HG02943 (cell line): Measurements from ENCODE around the gene SIDT2.
"Not testable (repeated sequence)": the region's sequence is repeated elsewhere in the genome, so short reads cannot be mapped to it uniquely, and the experiment has no call there.

Experiments used
- ATAC-seq: cut with Tn5 transposase; IDR thresholded peaks from one replicate; pipeline ENCODE4 v1.9.1; 2021; ENCODE audit warnings: mild to moderate bottlenecking, low read depth, moderate library complexity; ENCODE audit not compliant: unreplicated experiment

The SIDT2 gene

DNA sequence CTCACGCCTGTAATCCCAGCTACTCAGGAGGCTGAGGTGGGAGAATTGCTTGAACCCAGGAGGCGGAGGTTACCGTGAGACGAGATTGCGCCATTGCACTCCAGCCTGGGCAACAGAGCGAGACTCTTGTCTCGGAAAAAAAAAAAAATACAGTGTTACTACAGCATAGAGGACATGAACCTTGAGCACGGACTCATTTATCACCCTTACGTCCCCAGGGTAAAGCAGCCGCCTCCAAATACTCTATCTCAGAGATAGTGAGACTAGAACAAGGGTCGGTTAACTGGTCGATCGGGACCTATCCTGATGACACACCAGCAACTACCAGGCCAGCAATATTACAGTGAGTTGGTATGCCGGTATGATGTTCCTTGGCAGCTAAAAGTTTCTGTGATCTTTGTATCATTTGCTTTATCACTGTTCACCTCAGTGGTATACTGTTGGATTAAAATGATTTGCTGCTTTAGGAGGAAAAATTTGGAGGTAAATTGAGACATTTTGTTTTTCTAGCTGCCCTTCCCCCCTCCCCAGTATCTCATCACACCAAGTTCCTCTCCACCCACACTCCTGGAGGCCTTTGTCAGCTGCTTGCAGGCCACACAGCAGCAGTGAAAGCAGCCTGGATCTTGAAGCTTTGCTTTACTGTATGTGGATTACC, 7.0 kb upstream of the SIDT2 start:
- ATAC-seq: no peak

DNA sequence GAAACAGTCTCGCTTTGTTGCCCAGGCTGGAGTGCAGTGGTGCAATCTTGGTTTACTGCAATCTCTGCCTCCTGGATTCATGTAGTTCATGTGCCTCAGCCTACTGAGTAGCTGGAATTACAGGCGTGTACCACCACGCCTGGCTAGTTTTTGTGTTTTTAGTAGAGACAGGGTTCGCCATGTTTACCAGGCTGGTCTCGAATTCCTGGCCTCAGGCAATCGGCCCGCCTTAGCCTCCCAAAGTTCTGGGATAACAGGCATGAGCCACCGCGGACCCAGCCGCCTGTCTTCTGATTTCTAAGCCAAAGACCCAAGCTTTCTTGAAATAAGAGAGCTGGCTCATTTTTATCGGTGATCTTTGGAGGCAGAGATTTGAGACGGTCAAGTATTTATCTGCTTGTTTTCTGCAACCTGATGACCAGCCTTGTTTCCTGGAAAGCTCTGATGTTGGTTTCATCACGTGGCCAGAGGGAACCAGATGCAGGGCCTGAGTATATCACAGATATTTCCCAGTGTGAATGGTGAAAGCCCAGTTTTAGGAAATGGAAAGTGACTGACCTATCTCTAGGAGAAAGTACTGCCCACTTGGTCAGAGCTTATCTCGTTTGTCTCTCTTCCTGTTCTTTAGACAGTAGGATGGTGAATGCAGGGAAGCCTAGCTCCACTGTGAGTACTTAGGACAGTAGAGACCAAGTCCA, 5.7 kb upstream of the SIDT2 start:
- ATAC-seq: no peak

DNA sequence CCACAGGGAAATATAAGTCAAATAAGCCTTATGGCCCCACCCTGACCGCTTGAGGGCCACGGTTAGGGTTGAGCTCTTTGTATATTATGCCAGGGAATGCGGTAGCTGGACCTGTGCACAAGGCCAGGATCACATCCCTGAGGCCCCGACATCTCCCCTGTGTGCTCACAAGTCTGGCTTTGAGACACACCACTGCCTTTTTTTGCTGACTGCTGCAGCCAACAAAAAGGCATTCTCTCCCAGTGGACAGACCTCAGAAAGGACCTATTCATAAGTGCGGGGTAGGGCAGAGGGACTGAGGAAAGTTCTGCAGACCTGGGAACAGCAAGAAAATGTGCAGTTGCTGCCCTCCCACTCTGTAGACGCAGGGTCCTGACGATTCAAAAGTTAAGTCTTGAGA, 3.4 kb upstream of the SIDT2 start:
- ATAC-seq: no peak

DNA sequence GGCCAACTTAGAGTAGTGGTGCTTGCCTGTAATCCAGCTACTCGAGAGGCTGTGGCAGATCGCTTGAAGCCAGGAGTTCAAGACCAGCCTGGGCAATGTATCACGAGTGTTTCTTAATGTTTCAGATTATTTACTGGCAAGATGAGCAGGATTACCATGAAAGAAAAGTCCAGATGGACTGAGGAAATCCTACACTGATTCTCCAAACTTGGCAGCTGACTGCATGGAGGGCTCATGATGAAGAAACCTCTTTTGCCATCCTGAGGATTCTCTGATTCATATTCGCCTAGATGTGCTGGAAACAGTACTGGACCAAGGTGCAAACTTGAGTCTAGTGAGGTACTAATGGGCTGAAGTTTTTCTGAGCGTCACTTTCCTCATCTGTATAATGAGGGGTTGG, 2.8 kb upstream of the SIDT2 start:
- no peak for ATAC-seq

DNA sequence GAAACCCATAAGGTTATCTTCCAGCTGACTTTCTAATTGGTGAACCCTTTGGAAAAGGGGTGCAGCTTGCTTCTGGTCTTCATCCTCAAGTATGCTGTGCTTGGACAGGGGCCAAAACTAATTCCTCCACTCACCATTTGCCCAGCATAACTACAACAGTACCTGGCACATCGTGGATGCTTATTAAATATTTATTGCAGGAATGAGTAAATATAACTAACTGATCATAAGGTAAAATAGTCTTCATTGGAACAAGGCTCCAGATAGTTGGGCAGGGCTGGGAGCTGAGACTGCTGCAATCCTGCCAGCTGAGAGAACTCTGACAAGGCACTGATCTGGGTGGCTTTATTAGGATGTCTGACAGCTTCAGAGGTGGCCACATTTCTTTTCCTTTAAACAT, 2.4 kb upstream of the SIDT2 start:
- no peak for ATAC-seq

DNA sequence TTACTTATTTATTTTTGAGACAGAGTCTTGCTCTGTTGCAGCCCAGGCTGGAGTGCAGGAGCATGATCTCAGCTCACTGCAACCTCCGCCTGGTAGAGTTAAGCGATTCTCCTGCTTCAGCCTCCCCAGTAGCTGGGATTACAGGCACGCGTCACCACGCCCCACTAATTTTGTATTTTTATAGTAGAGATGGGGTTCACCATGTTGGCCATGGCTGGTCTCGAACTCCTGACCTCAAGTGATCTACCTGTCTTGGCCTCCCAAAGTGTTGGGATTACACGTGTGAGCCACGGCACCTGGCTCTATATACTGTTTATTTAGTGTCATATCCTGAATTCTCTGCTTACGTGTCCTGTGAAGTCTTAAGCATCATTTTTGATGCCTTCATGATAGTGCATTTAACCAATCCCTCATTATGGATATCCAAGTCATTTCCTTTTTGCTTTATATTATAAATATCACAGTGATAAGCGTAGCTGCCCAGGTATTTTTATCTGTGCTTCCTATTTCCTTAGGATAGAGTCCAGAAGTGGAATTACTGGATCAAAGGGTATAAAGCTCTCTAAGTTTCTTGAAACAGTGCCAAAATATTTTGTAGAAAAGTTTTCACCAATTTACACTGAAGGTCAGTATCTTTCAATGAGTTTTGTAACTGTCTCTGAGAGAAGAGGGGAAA, 871 bp upstream of the SIDT2 start:
- no peak for ATAC-seq

DNA sequence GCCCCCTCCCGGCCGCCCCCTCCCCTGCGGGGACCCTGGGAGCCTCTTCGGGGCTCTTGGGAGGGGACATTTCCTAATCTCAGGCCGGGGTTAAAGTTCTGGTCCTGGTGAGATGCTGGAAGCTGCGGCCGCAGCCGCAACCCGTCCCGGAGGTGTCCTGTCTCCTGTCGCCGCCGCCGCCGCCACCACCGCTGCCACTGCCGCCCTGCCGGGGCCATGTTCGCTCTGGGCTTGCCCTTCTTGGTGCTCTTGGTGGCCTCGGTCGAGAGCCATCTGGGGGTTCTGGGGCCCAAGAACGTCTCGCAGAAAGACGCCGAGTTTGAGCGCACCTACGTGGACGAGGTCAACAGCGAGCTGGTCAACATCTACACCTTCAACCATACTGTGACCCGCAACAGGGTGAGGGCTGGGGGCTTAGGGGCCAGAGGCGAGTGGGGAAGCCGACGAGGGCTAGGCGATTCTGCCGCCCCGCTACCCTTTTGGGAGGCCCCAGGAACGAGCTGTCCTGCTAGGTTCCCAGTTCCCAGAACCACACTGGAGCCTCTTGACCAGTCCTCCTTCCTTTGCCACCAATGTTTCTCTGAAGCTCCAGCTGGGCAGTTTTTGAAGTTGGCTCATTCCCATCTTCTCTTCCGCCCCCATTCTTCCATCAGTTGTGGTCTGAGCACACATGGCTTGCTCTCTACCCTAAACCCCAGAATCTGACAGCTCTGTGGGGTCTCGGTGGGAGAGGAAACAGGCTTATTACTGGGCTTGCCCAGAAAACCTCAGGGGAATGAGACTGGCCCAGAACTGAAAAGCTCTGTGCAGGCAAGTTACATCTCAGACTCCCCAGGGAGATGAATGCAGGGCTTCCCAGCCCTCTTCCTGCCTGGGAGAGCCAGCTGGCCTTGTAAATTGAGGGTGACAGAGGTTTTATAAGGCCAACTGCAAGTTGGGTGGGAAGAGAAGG, 781 bp downstream of the SIDT2 start:
- peak; percentile 32 for ATAC-seq

DNA sequence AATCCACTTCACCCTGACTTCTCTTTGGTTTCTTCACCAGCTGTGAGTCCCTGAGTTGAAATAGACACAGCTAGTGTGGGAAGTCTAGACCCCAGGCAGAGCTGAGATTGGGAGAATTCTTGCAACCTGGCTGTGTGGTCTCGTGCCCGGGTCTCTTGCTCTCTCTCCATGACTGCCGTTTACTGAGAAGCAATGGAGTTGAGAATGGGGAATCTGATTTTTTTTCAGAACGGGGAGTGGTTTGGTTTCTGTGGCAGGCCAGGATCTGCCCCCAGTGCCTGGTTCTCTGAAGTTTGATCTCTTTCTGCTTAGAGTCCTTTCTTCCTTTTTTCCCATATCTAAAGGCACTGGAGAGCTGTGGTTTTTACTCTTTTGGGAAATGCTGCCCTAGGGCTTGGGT, 1.5 kb downstream of the SIDT2 start:
- no peak for ATAC-seq

DNA sequence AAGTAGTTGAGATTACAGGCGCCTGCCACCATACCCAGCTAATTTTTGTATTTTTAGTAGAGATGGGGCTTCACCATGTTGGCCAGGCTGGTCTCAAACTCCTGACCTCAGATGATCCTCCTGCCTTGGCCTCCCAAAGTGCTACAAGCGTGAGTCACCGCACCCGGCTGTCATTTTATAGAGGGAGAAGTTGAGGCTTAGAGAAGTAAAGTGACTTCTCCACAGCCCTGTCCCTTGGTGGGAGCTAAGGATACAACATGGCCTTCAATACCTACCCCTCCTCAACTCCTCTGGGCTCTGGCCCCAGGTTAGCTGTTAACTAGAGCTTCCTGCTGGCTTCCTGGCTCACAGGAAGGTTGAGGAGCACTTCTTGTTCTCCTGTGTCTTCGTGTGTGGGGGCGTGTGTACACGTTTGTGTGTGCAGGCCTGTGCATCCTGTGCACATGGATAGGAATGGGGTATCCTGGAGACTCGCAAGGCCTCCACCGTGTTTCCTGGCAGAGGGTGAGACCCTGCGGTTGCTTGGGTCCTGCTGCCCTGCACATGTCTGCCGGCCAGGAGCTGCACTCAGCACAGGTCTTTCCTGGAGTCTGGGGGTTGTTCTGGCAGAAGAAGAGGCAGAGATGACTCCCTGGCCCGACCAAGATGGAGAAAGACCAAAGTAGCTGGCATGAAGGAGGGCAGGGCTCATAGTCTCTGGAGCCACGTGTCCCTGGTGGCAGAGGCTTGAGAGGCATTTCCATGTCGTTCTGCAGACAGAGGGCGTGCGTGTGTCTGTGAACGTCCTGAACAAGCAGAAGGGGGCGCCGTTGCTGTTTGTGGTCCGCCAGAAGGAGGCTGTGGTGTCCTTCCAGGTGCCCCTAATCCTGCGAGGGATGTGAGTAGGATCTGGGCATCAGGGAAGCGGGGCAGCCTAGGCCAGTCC, 2.4 kb downstream of the SIDT2 start:
- ATAC-seq: no peak

DNA sequence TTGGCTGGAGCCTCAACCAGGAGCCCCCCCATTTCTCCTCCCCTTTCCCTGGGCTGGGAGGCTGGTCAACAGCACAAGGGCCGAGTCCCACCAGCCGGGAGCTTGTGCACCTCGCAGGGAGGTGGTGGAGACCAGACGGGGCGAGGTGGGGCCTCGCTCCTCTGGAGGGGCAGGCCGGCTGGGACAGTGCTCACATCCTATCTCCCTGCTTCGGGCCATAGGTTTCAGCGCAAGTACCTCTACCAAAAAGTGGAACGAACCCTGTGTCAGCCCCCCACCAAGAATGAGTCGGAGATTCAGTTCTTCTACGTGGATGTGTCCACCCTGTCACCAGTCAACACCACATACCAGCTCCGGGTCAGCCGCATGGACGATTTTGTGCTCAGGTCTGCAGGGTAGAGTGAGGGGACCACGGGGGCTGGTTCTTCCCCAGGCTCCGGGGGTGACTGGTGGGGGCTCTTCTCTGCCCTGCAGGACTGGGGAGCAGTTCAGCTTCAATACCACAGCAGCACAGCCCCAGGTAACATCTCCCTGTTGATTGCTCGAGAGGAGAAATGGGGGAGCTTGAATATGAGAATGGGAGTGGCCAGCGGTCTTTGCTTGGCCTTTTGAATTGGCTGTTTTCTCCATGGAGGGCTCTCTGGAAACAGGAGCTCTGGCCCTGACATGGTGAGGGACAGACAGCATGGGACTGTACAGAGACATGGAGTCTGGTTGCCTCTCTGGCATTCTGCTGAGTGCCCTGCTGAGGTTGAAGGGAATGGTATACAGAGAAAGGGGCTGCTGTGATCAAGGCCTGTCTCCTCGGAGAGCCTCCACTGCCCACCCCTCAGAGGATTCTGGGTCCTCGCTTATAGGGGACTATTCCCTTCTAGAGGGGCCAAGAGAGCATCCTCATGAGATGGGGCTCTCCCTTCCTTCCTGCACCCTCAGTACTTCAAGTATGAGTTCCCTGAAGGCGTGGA, 3.3 kb downstream of the SIDT2 start:
- no peak for ATAC-seq

DNA sequence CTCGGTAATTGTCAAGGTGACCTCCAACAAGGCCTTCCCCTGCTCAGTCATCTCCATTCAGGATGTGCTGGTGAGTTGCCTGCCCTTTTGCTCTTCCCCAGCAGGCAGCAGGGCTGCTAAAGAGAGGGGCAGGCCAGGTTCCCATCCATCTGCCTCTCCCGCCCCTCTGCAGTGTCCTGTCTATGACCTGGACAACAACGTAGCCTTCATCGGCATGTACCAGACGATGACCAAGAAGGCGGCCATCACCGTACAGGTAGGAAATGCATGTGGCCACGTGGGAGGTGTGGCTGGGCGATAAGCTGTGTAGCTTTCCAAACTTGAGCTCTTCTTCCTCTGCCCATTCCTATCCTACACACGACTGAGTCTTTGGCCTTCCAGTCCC, 4.0 kb downstream of the SIDT2 start:
- no peak for ATAC-seq

DNA sequence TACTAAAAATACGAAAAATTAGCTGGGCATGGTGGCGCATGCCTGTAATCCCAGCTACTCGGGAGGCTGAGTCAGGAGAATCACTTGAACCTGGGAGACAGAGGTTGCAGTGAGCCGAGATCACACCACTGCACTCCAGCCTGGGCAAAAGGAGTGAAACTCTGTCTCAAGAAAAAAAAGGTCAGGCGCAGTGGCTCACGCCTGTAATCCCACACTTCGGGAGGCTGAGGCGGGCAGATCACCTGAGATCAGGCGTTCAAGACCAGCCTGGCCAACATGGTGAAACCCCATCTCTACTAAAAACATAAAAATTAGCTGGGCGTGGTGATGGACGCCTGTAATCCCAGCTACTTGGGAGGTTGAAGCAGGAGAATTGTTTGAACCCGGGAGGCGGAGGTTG, 4.6 kb downstream of the SIDT2 start:
- ATAC-seq: not testable (repeated sequence)

DNA sequence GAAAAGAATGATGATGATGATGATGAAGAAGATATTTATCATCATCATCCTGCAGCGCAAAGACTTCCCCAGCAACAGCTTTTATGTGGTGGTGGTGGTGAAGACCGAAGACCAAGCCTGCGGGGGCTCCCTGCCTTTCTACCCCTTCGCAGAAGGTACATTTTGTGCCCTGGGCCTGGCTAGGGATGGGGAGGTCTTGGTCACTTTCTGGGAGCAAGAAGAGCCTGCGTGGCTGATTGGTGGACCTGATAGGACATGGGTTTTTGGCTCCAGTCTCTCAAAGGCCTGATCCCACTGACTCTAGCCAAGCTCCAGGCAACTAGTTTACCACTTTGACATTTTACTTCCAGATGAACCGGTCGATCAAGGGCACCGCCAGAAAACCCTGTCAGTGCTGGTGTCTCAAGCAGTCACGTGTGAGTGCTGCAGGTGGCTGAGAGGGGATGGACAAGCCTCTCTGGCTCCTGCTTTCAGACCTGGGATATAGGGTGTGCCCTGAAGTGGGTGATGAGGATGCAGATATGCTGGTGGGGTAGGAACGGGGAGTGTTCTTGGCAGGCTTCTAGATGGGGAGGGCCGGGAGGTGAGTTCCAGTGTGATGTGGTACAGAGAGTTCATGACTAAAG, 5.3 kb downstream of the SIDT2 start:
- ATAC-seq: no peak

DNA sequence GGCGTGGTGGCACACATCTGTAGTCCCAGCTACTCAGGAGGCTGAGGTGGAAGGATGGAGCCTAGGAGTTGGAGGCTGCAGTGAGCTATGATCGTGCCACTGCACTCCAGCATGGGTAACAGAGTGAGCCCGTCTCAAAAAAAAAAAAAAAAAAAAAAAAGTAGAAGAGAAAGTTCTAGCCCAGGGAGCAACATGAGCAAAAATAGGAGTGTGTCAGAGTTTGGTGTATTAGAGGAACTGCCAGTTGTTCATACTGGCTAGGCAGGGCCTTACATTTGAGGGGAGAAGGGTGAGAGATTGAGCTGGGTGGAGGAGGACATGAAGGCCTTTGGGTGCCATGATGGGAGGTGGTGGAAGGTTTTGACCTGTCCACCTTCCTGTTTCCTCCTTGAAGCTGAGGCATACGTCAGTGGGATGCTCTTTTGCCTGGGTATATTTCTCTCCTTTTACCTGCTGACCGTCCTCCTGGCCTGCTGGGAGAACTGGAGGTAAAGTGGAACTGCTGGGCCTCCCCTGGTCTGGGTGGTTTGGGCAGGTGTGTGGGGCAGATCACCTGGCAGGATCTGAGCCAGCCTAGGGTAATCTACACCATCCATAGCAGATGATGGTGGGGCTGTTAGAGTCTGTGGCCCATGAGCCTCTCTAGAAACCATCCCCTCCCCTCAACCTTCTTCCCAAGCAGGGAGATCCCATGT, 7.3 kb downstream of the SIDT2 start:
- ATAC-seq: no peak

DNA sequence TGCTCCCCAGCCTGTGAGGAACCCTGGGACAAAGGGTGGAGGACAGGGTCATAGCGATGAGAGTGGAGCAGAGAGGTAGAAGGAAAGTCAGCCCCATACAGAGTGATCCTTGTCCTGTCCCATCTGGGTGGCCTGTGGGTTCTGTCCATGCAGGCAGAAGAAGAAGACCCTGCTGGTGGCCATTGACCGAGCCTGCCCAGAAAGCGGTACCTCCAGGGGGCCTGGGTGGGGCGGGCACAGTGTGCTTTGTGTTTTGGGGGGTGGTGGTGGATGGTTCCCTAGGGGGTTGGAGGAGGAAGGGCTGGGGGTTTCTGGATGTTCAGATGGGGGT, 7.9 kb downstream of the SIDT2 start:
- ATAC-seq: no peak

DNA sequence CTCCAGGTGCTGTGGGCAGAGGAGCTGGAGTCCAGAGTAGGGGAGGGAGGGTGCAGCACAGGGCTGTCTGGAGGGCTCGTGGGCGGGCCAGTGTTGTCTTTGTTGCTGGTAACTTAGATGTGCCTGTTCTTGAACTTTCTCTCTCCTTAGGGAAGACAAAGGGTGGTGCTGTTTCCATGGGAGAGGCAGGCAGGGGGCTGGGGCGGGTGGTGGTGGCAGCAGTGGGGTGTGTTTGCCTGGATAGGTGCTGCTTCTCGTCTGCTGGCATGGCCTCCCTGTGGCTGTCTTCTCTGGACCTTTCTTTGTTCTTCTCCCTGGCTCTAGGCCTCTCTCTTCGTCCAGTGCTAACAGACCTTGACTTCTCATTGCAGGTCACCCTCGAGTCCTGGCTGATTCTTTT, 8.5 kb downstream of the SIDT2 start:
- no peak for ATAC-seq

DNA sequence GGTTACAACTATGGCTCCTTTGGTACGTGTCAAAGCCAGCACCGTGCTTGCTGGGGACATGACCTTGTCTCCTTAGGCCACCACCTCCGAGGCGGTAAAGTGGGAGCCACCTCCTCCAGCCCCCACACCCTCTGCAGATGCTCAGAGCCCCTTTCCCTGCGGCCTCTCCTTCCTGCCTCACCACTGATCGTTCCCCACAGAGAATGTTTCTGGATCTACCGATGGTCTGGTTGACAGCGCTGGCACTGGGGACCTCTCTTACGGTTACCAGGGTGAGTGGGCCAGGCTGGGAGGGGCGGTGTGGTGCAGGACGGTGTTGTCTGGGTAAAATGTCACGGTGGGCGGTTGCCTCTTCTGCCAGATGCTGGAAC, 8.9 kb downstream of the SIDT2 start:
- no peak for ATAC-seq
